Cortex of kidney (tissue), 1 donor: ENCODE data around the gene DNAJA3.

ENCODE experiments used
- DNase-seq: peaks from one replicate; lab custom pipeline; 2025; lab: John Stamatoyannopoulos, UW

The DNAJA3 gene

GRCh38 chr16:4474192-4474961 is 48.7 kb downstream of the DNAJA3 start, which contains the start of gene NMRAL1:
NMRAL1 (minus strand) TSS chr16:4474625; CDS start chr16:4474132, 493 bp downstream.
- DNase-seq: peak; percentile 60

- peak; percentile 47 for DNase-seq
Observed at GRCh38 chr16:4475880-4476788, 50.5 kb downstream of the DNAJA3 start, which contains the start of gene HMOX2. HMOX2 (plus strand) TSS chr16:4476398; CDS start chr16:4505525, 29,127 bp downstream.

- no peak for DNase-seq
Observed at GRCh38 chr16:4477966-4478365, 52.3 kb downstream of the DNAJA3 start.

- DNase-seq: no peak
Observed at GRCh38 chr16:4481526-4481925, 55.9 kb downstream of the DNAJA3 start.

- no peak for DNase-seq
Observed at GRCh38 chr16:4481963-4482362, 56.3 kb downstream of the DNAJA3 start.

- no peak for DNase-seq
Observed at GRCh38 chr16:4486126-4486893, 60.6 kb downstream of the DNAJA3 start.

- no peak for DNase-seq
Observed at GRCh38 chr16:4487955-4488498, 62.4 kb downstream of the DNAJA3 start.

GRCh38 chr16:4488499-4488967 is 62.9 kb downstream of the DNAJA3 start:
- no peak for DNase-seq

- DNase-seq: no peak
Observed at GRCh38 chr16:4489030-4489429, 63.4 kb downstream of the DNAJA3 start.

GRCh38 chr16:4491898-4492297 is 66.2 kb downstream of the DNAJA3 start:
- DNase-seq: no peak

GRCh38 chr16:4494746-4495490 is 69.2 kb downstream of the DNAJA3 start:
- no peak for DNase-seq

GRCh38 chr16:4495766-4496165 is 70.1 kb downstream of the DNAJA3 start:
- no peak for DNase-seq

GRCh38 chr16:4496305-4496704 is 70.6 kb downstream of the DNAJA3 start:
- DNase-seq: no peak

GRCh38 chr16:4498546-4499195 is 73.0 kb downstream of the DNAJA3 start:
- DNase-seq: no peak

- no peak for DNase-seq
Observed at GRCh38 chr16:4499196-4499555, 73.5 kb downstream of the DNAJA3 start.

- no peak for DNase-seq
Observed at GRCh38 chr16:4500272-4500671, 74.6 kb downstream of the DNAJA3 start.

GRCh38 chr16:4501071-4501478 is 75.4 kb downstream of the DNAJA3 start:
- DNase-seq: no peak

- DNase-seq: no peak
Observed at GRCh38 chr16:4505356-4506147, 79.9 kb downstream of the DNAJA3 start.
